Measurements from ENCODE around the gene PGP. TPM values are rescaled to one million over a fixed set of nuclear protein-coding genes. Genes with fewer than 3 reads are reported as not detected.

Gene PGP
- total RNA-seq, 1 donor from 2014 or later = 18.2 TPM

DNA sequence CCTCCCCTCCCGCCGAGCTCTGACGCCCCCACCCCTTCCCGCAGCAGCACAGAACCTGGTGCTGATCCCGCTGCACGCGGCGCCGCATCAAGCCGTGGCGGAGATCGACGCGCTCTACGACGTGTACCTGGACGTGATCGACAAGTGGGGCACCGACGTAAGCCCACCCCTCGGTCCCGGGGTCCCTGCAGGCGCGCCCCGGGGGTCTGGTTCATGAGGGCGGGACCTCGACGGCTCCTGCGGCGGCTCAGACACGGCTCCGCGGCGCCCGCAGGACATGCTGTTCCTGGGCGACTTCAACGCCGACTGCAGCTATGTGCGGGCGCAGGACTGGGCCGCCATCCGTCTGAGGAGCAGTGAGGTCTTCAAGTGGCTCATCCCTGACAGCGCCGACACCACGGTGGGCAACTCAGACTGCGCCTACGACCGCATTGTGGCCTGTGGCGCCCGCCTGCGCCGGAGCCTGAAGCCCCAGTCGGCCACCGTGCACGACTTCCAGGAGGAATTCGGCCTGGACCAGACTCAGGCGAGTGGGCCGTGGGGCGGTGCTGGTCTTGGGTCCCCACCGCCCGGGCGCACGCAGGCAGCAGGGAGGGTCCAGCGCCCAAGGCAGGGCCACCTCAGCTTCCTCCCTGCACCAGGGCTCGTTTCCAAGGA, 23.0 kb upstream of the PGP start:
- peak; percentile 17 for DNase-seq

DNA sequence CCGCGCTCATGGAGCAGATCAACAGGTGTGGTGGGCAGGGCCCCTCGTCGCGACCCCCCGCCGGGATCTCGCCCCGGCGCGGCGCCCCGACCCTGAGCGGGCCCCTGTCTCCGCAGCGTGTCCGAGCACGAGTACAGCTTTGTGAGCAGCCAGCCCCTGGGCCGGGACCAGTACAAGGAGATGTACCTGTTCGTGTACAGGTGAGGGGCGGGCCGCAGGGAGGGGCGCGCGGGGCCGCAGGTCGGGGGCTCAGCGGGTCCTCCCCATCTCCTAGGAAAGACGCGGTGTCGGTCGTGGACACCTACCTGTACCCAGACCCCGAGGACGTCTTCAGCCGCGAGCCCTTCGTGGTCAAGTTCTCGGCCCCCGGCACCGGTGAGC, 22.5 kb upstream of the PGP start:
- DNase-seq = no peak

DNA sequence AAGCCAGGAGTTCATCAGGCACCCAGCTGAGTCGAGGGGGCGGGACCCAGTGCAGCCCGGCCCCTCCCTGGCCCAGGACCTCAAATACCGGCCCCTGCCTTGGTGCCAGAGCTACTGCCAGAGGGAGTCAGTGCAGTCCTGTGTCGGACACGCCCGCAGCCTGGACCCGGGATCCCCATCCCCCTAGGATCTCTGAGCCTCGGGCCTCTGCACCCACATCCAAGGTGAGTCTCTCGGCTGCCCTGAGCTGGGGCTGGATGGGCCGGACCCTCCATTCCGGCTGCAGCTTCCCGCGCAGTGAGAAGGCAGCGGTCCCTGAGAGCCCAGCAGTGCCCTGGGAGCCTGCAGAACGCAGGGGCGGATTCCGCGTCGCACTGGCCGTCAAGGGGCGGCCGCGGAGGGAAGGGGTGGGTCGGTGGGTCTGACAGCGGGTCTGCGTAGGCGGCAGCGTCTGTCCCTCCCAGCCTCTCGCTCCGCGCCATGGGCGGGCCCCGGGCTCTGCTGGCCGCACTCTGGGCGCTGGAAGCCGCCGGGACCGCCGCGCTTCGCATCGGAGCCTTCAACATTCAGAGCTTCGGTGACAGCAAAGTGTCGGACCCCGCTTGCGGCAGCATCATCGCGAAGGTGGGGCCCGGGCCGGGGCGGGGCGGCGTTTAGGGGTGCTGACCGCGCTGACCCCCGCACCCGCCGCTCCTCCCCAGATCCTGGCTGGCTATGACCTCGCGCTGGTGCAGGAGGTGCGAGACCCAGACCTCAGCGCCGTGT, 21.9 kb upstream of the PGP start, which contains the start of gene DNASE1L2:
Gene DNASE1L2 (plus strand): TSS at position 108 of the 765 bp plus-strand sequence. CDS start 373 bp downstream, at position 481.
- DNase-seq = peak; percentile 35

DNA sequence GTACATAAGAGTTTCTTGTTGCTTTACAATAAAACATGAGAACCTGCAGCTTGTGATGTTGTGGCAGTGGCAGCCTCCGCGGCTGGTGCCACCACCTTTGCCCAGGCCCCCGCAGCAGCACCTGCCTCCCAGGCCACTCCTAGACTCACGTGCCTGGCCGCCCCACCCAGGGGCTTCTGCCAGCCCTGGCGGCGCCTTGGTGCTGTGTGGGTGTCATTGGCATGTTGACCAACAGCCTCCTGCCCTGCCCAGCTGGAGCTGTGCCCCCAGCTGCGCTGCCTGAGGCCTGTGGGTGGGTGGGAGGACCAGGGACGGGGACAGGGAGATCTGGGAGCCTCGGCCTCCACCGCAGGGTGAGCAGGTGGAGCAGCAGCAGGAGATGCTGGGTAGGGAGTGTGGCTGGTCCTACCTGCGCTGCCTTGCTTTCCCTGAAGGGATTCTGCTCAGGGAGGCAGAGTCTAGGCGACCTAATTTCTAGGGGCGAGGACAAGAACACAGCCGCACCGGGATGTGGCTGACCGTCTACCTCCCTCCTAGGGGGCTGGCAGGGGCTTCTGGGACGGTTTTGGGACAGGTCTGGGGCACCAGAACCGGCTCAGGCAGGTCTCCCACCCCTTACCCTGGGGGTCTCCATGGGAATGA, 21.2 kb upstream of the PGP start:
- DNase-seq = no peak

DNA sequence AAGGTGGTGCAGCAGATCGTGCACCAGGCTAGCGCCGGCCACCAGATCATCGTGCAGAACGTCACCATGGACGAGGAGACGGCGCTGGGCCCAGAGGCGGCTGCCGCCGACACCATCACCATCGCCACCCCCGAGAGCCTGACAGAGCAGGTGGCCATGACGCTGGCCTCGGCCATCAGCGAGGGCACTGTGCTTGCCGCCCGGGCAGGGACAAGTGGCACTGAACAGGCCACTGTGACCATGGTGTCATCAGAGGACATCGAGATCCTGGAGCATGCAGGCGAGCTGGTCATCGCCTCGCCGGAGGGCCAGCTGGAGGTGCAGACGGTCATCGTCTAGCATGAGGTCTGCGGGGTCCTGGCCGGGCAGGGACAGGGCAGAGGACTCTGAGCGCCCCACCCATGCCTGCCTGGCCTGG, 20.6 kb upstream of the PGP start:
- no peak for DNase-seq

DNA sequence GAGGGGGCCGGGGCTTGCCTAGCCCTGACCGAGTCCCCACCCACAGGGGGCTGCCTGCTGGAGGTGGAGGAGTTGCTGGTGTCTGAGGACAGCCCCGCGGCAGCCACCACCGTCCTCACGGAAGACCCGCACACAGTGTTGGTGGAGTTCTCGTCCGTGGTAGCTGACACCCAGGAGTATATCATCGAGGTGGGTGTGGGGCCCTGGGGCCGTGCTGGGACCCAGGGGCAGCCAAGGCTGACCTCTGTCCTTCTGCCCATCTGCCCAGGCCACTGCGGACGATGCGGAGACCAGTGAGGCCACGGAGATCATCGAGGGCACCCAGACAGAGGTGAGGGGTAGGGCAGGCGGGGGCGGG, 20.2 kb upstream of the PGP start:
- no peak for DNase-seq

DNA sequence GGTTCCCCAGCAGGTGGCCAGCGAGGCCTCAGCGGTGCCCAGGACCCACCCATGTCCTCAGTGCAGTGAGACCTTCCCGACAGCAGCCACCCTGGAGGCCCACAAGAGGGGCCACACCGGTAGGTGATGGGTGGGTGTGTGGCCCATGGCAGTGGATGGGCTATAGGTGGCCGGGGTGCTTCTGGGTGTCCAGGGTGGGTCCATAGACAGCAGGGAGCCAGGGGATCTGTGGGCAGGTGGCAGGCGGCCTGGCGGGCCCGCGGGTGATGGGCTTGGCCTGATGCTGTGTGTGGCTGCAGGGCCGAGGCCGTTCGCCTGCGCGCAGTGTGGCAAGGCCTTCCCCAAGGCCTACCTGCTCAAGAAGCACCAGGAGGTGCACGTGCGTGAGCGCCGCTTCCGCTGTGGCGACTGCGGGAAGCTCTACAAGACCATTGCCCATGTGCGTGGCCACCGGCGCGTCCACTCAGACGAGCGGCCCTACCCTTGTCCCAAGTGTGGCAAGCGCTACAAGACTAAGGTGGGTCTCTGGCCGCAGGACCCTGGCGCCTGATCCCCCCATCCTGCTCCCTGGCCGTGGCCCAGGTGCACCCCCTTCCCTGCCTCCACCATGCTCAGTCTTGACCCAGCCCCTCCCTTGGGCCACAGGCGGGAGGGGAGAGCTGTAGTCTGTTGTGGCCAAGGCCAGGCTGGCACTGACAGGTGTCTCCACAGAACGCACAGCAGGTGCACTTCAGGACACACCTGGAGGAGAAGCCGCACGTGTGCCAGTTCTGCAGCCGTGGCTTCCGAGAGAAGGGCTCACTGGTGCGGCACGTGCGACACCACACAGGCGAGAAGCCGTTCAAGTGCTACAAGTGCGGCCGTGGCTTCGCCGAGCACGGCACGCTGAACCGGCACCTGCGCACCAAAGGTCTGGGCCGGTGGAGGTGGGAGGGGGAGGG, 19.5 kb upstream of the PGP start:
- no peak for DNase-seq

DNA sequence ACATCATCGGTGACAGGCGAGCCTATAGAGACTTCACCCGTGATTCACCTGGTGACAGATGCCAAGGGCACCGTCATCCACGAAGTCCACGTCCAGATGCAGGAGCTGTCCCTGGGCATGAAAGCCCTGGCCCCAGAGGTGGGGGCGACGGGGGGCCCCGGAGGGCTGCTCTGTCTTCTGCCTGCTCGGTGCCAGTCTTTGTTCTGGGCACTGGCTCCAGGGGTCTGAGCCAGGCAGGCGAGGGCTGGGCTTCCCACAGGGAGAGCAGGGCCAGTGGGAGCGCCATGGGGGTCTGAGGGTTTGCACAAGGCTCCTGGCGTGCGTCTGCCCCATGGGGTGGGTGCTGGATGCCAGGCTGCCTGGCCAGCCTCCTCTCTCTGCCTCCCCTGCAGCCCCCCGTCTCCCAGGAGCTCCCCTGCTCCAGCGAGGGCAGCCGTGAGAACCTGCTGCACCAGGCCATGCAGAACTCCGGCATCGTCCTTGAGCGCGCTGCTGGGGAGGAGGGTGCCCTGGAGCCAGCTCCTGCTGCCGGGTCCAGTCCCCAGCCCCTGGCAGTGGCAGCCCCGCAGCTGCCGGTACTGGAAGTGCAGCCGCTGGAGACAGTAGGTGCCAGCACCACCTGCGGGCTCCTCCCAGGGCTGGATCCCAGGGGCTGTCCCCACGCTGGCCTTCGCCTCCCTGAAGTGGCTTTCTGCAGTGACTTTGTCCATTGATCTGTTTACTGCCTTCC, 18.6 kb upstream of the PGP start:
- DNase-seq = no peak

DNA sequence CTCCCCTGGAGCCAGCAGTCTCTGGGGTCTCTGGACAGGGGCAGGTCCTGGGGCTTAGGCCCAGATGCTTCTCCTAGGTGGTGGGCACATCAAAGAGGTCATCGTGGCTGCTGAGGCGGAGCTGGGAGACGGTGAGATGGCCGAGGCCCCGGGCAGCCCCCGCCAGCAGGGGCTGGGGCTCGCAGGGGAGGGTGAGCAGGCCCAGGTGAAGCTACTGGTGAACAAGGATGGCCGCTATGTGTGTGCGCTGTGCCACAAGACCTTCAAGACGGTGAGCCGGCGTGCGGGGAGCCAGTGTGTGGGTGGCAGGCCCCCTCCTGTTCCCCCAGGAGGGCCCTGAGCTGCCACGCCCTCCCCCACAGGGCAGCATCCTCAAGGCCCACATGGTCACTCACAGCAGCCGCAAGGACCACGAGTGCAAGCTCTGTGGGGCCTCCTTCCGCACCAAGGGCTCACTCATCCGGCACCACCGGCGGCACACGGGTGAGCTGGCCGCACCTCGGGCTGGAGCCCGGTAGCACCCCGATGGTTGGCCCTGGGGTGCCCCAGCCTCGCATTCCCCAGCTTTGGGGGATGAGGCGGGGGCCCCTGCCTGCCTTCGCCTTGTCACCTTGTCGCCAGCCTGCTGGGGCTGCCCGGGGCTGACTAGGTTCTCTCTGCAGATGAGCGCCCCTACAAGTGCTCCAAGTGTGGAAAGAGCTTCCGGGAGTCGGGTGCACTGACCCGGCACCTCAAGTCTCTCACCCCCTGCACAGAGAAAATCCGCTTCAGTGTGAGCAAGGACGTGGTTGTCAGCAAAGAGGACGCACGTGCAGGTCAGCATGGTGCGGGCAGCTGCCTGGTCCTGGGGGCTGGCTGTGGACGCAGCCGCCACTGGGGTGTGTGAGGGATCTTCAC, 17.7 kb upstream of the PGP start:
- no peak for DNase-seq

DNA sequence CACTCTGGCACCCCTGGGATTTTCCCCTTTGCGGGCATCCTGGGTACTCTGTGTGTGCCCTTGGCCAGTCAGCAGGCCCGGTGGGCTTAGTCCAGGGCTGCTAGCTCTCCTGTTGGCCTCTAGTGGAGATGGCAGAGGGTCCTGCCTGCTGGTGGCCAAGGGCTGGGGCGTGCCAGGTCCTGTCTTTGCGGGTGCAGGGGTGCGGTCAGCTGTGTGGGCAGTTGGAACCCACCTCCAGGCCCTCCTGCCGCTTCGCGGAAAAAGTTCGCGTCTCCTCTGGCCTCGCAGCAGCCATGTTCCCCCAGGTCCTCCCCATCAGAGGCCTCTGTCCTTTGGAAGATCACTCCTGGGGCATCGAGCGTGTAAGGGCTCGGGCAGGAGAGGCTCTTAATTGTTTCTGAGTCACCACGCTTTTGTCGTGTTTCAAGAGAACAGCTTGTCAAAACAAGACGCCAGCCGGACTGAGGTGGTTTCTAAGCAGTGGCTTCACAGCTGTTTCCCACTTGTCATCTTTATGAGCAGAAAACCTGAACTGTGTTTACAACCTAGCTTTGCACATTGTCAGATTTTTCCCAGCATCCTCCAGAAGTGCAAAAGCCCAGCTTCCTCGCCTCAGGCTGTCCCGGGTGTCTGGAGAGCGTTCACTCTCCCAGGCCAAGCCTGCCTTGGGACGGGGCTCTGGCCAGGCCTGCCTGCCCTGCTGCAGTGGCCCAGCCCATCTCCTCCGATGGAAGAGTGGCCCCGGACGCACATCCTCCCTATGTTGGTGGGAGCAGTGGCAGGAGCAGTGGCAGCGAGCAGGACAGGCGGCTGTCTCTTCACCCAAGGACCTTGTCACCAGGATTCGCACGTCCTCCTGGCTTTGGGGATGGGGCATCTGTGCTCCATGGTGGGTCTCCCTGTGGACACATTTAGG, 16.6 kb upstream of the PGP start:
- DNase-seq = no peak

DNA sequence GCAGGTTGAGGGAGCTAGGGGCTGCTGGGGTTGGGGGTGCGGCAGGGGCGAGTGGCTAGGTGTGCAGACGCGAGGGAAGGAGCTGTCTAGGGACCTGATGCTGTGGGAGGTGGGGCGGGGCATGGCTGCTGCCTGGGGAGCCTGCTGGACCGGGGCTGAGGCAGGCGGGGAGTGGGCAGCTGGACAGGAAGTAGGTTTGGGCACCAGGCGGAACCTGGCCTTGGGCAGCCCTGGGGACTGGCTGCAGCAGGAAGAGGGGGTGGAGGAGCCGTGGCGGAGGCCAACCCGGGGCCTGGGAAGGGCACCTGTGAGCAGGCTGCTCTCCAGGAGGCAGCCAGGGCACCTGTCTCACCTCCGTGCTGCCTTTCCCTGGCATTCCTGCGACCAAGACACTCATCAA, 15.7 kb upstream of the PGP start:
- no peak for DNase-seq

DNA sequence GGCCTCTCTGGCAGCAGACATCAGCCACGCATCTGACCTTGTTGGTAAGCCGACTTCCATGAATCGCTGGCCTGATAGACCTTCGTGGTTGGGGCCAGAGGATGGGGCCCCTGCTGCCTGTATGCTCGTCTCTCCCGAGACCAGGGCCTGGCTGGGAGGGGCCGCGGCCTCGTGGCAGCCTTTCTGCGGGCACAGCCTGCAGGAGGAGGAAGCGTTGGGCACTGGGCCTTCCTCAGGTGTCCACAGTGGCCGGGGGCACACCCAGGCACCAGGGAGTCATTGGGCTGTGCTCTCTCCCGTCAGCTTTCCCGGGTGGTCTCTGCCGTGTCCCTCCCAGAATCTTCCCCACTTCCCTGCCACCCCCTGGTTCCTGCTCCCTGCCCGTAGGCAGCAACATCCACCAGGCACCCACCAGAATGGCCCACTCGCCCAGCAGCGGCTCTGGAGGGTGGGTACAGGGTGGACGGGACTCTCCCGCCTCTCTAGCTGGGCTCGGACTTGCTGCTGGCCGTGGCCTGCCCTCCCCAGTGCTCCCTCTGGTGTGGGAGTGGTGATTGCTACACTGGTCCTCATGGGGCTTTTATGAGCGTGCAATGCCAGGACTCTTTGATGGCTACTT, 15.1 kb upstream of the PGP start:
- DNase-seq = no peak

DNA sequence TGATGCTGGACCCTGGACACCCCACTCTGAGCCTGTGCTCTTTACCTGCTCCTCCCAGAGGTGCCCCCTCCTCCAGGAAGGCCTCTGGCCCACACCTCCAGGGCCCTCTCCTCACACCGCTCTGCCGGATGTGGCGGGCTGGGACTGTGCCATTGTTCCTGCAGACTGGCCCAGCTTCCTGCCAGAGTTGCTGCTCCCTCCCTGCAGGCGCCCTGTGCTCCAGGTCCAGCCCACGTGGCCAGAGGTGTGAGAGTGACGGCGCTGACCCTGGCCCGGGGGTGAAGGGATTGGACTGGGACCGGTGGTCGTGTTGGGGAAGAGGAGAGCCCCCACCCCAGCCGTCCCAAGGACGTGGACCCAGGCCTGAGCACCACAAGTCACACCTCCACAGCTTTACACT, 14.5 kb upstream of the PGP start:
- no peak for DNase-seq

DNA sequence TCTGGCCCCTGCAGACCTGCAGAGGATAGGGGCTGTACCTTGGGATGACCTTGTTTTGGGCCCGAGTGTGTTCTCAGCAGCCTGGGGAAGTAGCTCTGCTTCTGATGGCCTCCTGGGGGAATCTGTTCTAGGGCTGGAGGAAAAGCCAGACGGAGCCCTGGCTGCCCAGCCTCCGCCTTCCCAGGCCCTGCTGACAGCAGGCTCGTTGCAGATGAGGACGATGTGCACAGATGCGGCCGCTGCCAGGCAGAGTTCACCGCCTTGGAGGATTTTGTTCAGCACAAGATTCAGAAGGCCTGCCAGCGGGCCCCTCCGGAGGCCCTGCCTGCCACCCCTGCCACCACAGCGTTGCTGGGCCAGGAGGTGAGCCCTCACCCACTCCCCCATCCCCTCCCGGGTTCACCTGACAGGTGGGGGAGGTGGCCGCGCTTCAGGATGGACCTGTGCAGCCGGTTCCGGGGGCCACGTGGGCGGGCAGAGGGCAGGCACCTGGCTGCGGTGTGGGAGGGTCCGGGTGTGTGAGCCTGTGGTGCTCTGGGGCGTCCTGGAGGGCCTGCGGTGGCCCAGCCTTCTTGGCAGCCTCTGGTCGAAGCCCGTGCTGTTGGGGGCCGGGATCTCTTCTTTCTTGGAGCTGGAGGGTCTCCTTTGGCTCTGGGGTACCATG, 13.7 kb upstream of the PGP start:
- DNase-seq = no peak

DNA sequence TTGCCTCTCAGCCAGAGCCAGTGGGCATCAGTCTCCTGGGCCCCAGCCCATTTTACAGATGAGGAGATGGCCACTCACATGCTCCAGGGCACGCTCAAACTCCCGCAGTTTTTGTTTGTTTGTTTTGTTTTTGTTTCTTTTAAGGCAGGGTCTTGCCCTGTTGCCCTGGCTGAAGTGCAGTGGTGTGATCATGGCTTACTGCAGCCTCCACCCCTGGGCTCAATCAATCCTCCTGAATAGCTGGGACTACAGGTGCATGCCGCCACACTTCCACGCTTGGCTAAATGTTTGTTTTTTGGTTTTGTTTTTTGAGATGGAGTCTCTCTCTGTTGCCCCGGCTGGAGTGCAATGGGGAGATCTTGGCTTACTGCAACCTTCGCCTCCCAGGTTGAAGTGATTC, 12.3 kb upstream of the PGP start:
- DNase-seq = no peak

DNA sequence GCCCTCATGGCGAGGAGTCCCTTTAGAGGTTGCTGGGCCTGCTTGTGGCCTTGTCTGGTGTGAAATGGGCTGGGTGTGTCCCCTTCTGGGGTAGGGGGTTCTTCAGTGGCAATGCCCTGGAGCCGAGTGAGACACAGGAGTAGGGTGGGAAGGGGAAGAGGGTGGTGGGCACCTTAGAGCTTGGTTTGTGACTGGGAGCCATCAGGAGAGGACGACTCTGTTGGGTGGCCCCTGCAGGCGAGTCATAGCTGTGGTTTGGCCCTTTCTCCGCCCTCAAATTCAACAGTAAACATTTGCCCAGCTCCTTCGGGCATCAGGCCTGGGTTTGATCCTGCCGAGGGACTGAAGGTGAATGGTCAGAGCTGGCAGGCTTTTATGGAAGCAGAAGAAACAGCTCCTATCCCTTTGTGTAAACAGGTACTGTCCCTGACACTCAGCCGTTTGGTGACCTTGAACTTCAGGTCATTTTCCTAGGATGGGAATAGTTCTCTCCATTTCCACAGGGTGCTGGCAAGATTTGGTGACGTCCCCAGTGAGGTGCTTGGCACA, 11.7 kb upstream of the PGP start:
- no peak for DNase-seq

DNA sequence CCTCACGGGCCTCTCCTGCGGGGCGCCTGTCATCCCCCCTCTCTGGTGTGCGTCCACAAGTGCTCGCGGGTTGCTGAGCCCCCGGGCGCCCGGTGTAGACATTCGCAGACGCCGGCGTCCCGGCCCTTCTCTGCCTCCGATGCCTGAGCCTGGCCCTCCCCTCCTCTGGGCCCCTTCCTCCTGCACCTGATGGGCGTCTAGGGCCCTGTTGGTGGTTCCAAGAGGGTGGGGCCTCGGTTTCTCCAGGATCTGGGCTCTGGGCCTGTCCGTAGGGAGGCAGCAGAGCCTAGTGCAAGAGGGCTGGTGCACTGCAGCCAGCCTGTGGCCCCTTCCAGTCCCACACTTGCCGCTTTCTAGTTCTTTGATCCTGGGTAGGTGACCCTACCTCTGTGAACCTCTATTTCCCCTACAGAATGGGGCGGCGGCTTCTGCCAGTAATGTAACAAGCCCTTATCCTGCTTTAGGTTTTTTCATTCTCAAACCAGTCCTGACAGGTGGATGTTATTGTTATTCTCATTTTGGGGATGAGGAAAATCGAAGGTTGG, 9.4 kb upstream of the PGP start:
- peak; percentile 54 for DNase-seq

Data from tongue (tissue), 2 donors.